Measurements from ENCODE around the gene TNIK.
"Not testable (repeated sequence)": the region's sequence is repeated elsewhere in the genome, so short reads cannot be mapped to it uniquely, and the experiment has no call there.

TNIK gene

DNA sequence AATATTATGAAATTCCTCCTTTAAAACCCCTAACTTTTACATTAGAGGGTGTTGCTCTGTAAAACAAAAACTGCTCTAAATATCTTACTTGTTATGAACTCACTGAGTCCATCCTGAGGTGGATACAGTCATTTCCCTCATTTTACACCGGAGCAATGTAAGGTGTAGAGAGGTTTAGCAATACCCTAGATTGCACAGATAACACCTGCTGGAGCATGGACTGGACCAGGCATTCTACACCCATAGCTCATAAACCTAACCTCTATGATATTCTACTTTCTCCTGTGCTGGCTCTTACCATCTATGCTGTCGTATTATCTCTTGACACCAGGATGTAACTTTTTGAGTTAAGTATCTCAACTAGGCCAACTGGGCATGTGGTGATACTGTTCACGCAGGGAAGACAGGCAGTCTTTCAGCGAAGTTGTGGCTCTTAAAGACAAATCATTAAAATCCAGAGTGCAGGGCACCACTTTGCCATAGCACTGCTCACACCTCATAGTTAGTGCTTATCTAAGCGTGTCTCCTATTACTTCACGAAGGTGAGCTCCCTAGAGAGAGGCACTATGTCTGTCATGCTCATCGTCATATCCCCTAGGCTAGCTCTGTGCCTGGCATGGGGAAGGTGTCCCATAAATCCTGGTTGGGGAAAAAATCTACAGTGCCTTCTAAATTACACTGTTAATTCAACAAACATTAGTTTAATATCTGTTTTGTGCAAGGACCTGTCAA is 333.6 kb downstream of the TNIK start:
- TF ChIP-seq, protein P1, sequence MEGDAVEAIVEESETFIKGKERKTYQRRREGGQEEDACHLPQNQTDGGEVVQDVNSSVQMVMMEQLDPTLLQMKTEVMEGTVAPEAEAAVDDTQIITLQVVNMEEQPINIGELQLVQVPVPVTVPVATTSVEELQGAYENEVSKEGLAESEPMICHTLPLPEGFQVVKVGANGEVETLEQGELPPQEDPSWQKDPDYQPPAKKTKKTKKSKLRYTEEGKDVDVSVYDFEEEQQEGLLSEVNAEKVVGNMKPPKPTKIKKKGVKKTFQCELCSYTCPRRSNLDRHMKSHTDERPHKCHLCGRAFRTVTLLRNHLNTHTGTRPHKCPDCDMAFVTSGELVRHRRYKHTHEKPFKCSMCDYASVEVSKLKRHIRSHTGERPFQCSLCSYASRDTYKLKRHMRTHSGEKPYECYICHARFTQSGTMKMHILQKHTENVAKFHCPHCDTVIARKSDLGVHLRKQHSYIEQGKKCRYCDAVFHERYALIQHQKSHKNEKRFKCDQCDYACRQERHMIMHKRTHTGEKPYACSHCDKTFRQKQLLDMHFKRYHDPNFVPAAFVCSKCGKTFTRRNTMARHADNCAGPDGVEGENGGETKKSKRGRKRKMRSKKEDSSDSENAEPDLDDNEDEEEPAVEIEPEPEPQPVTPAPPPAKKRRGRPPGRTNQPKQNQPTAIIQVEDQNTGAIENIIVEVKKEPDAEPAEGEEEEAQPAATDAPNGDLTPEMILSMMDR (IDR thresholded peaks at IDR 0.05; ENCODE audit: low read depth, low read length): no peak
- no peak for DNase-seq (ENCODE audit: extremely low read depth, low read depth)

DNA sequence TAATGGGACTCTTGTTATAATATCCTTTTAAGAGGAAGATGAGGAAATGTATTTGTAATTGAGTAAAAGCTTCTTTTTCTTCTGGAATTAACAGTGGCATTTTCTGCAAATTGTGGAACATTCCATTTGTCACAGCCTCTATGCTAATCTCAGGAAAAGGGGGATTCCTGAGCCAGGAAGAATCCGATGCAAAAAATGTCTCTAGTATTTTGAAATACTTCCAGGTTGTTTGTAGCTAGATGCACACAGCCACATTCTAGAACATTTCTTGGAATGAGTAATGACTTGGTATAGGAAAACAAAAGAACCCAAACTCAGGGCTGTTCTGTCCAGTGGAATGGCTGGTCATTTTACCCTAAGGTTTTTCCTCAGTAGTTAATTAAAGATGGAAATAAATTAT is 335.2 kb downstream of the TNIK start:
- TF ChIP-seq, protein P1 (IDR thresholded peaks at IDR 0.05; ENCODE audit: low read depth, low read length): no peak
- DNase-seq (ENCODE audit: extremely low read depth, low read depth): no peak

DNA sequence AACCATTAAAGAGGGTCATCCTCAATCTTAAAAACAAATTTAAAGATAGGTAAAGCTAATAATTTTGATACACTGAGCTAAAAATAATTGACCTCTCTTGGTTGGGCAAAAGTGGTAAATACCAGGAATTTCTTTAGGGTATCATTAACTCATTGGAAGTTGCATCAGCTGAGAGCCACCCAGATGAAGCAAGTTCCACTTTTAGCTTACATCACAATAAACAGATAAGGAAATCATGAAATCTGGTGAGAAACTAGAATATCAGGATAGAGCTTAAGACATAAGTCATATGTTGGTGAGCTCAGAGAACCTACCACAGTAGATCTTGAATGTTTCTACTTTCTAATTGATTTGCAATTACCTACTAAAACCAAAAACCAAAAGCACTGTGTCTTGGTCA is 336.3 kb downstream of the TNIK start:
- DNase-seq (ENCODE audit: extremely low read depth, low read depth): no peak
- TF ChIP-seq, protein P1 (IDR thresholded peaks at IDR 0.05; ENCODE audit: low read depth, low read length): no peak

DNA sequence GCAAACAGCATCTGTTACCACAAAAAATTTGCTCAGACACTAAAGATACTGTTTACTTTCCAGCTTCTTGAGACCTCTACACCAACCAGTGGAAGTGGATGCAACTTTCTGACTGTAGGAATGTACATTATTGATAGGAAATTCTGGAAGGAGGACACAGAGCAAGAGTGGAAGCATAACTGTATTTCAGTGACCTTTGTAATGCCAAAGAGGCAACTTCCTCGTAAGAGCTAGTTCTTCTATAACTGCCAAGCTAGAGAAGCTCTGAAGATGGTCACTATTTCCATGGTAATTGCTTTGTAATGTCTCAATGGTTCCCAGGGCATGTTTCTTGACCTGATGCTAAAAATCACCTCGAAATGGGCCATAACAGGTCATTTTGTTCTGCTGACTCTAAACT is 337.3 kb downstream of the TNIK start:
- TF ChIP-seq, protein P1 (IDR thresholded peaks at IDR 0.05; ENCODE audit: low read depth, low read length): no peak
- DNase-seq (ENCODE audit: extremely low read depth, low read depth): no peak

DNA sequence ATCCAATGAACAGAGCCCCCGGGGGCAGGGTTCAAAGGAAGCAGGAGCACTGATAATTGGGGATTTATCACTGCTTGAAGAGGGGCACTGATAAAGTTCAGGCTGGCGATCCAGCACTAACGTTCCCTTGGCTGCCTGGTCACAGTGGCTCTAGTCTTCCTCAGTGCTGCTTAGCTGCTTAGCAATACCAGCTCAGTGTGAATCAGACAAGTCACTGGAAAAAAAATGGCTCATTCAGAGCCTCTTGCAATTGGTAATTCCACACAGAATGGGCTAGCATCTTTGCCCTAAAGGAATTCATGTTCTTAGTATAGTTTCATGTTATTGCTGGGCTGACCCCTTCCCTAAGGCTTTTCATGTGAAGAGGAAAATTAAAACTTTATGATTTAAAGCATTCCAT is 338.0 kb downstream of the TNIK start:
- no peak for DNase-seq (ENCODE audit: extremely low read depth, low read depth)
- TF ChIP-seq, protein P1 (IDR thresholded peaks at IDR 0.05; ENCODE audit: low read depth, low read length): no peak

DNA sequence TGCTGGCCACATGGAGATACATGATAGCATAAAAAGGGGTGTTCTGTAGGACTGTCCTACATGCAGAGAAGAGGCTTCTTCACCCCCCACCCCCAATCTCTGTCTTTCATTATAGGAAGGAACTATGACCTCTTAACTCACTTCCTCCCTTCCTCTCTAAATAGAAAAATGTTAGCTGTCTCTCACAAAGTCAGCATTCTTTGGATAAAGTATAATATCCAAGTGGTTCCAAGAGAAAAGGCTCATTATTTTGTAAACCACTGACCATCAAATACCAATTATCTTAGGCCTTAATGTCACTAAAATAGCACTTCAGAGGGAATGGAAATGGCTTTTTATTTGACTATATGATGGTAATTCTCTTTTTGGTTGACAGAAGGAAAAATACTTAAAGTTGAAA is 338.4 kb downstream of the TNIK start:
- TF ChIP-seq, protein P1 (IDR thresholded peaks at IDR 0.05; ENCODE audit: low read depth, low read length): no peak
- DNase-seq (ENCODE audit: extremely low read depth, low read depth): no peak

DNA sequence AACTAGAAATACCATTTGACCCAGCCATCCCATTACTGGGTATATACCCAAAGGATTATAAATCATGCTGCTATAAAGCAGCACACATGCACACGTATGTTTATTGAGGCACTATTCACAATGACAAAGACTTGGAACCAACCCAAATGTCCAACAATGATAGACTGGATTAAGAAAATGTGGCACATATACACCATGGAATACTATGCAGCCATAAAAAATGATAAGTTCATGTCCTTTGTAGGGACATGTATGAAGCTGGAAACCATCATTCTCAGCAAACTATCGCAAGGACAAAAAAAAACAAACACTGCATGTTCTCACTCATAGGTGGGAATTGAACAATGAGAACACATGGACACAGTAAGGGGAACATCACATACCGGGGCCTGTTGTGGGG is 340.8 kb downstream of the TNIK start:
- DNase-seq (ENCODE audit: extremely low read depth, low read depth): not testable (repeated sequence)

DNA sequence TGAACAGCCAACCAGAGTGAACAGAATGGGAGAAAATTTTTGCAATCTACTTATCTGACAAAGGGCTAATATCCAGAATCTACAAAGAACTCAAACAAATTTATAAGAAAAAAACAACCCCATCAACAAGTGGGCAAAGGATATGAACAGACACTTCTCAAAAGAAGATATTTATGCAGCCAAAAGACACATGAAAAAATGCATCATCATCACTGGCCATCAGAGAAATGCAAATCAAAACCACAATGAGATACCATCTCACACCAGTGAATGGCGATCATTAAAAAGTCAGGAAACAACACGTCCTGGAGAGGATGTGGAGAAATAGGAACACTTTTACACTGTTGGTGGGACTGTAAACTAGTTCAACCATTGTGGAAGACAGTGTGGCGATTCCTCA is 341.2 kb downstream of the TNIK start:
- not testable (repeated sequence) for DNase-seq (ENCODE audit: extremely low read depth, low read depth)

All from AG09319 (cell line).